AML-193 (cell line): ENCODE results near the gene ABHD18.

ENCODE experiments used
- DNase-seq, 2 experiments: peaks; one replicate each; lab custom pipeline; 2025; lab: John Stamatoyannopoulos, UW

The ABHD18 gene

DNA sequence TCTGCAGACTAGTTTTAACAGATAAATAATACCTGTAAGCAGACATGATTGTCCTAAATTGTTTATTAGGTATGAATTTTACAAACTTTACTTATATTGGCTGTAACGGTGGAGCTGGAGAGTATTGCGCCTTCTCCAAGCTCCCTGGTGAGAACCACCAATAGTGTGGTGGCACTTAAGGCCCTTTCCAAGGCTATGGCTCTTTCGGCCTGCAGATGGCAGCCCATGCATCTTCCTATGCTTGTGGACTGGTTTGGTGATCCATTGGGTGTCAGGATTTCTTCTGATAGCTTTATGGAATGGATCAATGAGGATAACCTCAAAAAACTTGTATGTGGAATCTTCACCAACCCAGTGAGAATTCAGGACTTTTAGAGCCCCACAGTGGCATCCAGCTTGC is 103.7 kb downstream of the ABHD18 start:
- DNase-seq, result peak in 1 of 2 experiments; percentile 17

DNA sequence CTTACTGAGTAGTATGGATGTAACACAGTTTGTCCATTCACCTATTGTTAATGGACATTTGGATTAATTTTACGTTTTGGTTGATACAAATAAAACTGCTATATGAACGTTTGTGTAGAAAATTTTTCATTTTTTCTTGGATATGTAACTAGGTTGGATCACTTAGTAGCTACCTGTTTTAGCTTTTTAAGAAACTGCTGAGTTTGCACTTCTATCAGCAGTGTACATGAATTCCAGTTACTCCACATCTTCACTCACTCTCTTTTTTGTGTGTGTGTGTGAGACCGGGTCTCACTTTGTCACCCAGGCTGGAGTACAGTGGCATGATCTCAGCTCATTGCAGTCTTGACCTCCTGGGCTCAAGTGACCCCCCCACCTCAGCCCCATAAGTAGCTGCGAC is 111.3 kb downstream of the ABHD18 start:
- DNase-seq, result no peak
